Measurements from ENCODE around the gene ZDHHC12.
"Not testable (repeated sequence)": the region's sequence is repeated elsewhere in the genome, so short reads cannot be mapped to it uniquely, and the experiment has no call there.

Gene ZDHHC12

DNA sequence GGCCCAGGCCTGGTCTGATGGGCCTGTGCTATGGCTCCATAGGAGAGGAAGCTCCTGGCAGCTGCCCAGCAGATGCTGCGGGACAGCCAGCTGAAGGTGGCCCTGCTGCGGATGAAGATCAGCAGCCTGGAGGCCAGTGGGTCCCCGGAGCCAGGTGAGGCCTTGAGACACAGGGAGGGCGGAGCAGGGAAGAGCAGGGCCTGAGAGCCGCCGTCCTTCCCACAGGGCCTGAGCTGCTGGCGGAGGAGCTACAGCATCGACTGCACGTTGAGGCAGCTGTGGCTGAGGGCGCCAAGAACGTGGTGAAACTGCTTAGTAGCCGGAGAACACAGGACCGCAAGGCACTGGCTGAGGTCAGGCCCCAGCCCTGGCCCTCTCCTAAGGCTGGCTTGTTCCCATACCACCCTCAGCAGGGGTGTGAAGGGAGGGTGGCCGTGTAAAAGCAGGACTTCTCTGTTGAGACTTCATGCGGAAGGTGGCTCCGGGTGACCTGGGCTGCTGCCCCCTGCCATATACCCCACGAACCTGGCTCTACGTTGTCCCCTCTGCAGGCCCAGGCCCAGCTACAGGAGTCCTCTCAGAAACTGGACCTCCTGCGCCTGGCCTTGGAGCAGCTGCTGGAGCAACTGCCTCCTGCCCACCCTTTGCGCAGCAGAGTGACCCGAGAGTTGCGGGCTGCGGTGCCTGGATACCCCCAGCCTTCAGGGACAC is 17.1 kb downstream of the ZDHHC12 start:
- no peak for DNase-seq

DNA sequence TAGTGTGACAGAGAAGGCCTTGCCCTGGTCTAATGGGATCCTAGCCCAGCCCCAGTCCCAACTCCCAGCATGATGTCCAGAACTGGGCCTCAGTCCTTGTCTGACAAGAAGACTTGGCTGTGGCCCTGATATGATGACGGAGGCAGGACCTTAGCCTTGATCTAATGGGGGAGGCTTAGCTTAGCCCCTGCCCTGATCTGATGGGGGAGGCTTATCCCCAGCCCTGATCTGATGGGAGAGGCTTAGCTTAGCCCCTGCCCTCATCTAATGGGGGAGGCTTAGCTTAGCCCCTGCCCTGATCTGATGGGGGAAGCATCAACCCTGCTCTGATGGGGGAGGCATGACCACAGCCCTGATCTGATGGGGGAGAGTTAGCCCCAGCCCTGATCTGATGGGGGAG is 17.9 kb downstream of the ZDHHC12 start:
- no peak for DNase-seq

DNA sequence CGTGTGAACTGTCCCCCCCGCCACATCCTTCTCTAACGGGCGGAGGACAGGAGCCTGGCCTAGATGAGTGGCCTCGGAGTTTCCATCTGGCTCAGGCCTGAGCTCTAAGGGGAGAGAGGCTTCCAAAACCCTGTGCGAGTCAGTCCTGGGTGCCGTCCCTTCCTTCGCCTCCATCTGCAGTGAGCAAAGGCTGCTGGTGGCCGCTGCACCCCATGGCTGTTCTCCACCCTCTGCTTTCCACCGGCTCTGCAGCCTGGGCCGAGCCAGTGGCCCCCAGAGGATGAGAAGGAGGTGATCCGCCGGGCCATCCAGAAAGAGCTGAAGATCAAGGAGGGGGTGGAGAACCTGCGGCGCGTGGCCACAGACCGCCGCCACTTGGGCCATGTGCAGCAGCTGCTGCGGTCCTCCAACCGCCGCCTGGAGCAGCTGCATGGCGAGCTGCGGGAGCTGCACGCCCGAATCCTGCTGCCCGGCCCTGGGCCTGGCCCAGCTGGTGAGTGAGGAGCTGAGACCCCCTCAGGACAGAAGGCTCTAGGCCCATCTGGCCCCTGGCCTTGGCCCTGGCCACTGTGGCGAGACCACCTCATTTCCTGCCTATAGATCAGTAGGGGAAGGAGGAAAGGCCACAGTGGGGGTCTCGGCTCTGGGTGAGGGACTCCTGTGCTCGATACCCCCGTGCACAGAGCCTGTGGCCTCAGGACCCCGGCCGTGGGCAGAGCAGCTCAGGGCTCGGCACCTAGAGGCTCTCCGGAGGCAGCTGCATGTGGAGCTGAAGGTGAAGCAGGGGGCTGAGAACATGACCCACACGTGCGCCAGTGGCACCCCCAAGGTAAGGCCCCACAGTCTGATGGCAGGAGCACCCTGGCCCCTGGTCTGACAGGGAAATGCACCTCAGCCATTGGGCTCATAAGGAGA is 18.6 kb downstream of the ZDHHC12 start:
- DNase-seq: no peak

DNA sequence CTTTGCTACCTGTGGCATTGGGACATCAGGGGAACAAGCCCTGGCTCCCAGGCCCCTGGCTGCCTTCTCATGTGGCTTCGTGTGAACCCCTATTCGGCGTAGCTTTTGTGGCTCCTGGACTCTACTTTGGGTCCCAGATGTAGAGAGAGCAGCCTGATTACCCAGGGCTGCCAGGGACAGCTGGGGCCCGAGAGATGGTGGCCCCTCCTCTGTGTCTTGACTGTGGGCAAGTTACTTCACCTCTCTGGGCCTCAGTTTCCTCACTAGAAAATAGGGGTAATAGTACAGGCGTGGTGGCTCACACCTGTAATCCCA is 19.6 kb downstream of the ZDHHC12 start:
- DNase-seq: no peak

DNA sequence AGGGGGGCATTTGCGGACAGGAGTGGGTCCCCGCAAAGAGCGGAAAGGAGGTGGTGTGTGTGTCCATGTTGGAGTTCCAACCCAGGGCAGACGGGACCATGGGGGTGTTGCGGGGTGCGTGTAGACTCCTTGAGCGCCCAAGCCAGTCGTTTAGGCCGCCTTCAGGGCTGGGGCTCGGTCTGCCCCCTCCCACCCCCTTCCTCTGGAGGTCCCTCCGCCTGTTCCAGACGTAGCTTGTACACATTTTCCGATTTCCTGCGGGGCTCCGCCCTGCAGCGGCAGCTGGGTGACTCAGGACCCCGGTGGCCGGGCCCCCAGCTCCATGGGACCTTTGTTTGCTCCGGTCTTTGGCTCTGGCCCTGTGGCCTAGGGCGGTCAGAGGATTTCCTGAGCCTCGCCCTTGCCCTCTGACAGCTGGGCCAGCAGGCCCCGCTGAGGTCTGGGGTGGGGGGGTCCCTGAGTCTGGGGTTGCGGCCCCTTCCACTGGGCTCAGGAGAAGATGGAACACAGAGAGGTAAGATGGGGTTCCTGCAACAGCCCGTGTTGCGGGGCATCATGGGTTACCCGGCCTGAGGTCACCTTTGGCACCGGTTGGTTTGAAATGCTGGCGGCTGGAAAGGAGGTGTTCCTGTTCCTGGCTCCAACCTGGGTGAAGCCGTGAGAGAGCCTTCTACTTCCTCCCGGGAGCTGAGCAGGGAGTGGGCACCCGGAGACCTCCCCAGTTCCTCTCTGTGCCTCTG is 20.1 kb downstream of the ZDHHC12 start:
- DNase-seq: no peak

DNA sequence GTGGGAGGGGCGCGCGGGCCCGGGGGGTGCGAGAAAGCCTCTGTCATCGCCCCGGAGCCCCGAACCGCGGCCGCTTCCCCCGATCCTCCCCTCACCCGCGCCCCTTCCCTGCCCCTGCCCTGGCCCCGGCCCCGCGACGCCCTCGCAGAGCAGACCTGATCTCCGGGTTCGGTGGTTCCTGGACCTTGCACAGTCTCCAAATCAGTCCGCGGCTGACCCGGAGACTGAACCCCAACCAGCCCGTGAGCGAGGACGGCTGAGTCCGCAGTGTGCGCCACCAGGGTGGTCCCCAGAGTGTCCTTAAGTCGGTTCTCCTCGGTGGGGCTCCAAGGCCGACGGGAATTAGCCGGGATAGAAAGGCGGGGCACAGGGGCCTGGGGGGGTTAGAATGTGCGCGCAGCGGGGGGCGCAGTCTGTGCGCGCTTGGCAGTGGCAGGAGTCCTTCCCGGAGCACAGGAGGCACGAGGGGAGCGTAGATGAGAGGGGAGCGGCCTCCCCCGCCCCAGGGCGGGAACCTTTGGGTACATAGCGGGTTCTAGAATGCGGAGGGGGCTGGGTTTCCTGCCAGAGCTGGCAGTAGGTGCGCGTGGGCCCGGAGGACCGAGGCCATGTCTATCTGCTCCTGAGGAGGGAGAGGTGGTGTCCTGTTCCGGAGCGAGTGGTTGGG is 20.8 kb downstream of the ZDHHC12 start:
- no peak for DNase-seq

DNA sequence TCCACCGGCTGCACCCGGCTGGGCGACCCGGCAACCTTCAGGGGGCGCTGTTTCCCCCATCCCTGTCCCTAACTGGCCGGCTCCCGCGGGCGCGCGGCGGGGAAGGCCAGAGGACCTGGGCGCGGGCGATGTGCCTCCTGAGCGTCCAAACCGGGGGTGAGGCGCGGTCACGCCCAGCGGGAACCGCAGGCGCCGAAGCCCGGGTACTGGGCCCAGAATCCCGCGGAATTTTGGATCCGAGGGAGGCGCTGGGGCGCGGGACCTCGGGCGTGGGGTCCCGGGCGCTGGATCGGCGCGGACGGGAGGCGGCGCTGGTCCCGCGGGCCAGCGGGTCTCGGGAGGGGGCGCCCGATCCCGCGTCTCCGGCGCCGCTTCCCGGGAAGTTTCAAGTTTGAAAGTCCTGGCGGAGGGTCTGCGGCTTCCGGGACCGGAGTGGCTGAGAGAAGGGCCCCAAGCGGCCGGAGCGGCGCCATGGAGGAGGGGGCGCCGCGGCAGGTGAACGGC is 21.4 kb downstream of the ZDHHC12 start, which contains the start of gene PKN3:
TSS of gene PKN3 (plus strand) at position 59 of the 504 bp plus-strand sequence. CDS start at position 472, 413 bp downstream.
- DNase-seq: peak; percentile 69

DNA sequence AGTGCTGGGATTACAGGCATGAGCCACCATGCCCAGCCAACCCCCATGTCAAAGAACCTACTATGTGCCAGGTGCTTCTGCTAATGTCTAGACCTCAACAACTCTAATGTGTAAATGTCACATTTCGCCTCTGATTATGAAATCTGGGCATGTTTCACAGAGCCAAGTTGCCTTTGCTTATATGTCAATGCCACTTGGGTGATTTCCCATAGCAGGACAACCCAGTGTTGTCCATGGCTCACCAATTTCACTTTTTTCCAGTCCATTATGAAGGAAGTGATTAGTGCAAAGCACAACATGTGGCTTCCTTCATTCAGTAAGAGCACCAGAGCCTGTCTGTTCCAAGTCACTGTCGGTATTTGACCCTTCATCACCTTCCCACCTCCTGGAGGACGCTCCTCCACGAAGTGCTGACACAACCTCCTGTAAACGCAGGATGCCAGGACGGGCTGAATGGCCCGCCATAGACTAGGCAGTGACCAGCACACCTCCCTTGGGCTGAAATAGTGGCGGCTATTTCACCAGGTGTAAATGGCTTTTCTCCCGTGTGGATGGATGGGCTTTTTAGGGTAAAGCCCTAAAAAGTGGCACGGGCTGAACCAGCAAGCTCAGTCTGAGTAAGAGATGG is 22.6 kb downstream of the ZDHHC12 start:
- DNase-seq: no peak

DNA sequence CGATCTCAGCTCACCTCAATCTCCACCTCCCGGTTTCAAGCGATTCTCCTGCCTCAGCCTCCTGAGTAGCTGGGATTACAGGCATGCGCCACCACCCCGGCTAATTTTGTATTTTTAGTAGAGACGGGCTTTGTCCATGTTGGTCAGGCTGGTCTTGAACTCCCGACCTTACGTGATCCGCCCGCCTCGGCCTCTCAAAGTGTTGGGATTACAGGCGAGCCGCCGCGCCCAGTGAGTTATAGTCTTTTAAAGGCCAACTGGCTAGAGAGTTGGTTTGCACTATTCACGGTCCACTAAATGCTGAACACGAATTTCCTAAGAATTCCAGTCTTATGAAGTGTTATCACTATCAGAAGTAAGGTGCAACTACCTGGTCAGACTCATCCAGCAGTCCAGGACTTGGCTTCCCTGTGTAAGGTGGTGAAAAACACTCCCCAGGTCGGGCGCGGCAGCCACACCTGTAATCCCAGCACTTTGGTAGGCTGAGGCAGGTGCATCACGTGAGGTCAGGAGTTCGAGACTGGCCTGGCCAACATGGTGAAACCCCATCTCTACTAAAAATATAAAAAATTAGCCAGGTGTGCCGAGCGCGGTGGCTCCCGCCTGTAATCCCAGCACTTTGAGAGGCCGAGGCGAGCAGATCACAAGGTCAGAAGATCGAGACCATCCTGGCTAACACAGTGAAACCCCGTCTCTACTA is 24.7 kb downstream of the ZDHHC12 start:
- DNase-seq: not testable (repeated sequence)

DNA sequence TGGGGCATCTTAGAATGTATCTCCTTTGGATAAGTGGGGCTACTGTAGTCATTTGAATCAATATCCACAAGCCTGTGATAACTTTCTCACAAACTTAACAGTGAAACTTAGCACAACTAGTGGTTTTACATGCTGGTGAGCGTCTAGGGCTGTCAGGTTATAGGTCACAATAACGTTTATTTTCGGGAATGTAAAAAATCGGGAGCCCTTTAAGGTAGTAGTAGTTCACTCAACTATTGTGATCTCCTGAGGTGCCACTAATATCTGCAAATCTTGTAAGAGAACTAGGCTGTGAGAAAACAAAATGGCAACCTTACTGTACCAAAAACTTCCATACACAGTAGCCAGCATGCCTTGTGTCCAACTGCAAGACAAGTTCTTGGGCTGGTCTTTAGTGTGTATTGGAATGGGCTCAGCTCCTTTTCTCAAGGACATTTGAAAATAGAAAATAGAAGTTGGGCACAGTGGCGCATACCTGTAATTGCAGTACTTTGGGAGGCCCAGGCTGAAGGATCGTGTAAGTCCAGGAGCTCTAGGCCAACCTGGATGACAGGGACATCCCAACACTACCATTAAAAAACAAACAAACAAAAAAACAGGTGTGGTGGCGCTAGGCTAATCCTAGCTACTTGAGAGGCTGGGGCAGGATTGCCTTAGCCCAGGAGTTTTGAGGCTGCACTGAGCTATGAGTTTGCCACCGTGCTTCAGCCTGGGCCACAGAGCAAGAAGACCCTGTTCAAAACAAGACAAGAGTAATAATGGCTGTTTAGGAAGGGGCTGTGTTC is 26.8 kb downstream of the ZDHHC12 start:
- no peak for DNase-seq

DNA sequence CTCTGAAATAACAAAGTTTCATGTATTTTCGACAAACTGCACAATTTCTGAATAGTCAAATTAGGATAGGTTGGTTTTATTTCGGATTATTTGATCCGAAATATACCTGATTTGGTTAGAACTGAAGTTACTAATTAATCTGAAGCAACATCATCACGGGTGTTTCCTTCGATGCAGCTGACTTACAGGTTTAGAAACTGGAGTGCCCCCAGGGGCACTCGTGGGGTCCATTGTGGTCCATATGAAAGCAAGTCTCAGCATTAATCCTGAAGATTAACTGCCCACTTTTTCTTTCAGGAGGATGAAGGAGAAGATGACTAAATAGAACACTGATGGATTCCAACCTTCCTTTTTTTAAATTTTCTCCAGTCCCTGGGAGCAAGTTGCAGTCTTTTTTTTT is 29.6 kb downstream of the ZDHHC12 start:
- no peak for DNase-seq

DNA sequence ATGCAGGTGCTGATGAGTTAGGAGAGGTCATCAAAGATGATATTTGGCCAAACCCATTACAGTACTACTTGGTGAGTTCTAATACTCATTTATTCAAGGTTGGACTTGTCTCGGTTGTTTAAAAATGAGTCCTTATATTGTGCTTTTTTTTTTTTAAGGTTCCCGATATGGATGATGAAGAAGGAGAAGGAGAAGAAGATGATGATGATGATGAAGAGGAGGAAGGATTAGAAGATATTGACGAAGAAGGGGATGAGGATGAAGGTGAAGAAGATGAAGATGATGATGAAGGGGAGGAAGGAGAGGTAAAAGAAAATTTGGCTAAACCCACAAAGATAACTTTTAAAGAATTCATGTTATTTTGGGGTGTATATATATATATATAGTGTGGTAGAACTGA is 30.2 kb downstream of the ZDHHC12 start:
- not testable (repeated sequence) for DNase-seq

DNA sequence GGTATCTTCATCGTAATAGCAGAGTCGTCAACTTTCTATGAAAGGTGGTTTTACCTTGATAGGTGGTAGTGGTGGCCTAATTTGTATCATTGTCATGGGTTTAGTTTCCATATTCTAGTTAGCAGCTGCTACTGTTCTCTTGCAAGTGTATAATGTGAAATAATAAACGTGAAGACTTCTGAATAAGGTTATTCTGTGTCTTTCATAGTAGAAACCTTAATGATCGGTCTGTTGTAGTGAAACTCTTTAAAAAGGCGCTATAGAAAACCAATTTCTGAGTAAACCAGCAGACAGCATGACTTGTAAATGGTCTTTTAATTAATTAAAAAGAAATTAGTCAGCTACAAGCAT is 33.3 kb downstream of the ZDHHC12 start:
- DNase-seq: no peak

DNA sequence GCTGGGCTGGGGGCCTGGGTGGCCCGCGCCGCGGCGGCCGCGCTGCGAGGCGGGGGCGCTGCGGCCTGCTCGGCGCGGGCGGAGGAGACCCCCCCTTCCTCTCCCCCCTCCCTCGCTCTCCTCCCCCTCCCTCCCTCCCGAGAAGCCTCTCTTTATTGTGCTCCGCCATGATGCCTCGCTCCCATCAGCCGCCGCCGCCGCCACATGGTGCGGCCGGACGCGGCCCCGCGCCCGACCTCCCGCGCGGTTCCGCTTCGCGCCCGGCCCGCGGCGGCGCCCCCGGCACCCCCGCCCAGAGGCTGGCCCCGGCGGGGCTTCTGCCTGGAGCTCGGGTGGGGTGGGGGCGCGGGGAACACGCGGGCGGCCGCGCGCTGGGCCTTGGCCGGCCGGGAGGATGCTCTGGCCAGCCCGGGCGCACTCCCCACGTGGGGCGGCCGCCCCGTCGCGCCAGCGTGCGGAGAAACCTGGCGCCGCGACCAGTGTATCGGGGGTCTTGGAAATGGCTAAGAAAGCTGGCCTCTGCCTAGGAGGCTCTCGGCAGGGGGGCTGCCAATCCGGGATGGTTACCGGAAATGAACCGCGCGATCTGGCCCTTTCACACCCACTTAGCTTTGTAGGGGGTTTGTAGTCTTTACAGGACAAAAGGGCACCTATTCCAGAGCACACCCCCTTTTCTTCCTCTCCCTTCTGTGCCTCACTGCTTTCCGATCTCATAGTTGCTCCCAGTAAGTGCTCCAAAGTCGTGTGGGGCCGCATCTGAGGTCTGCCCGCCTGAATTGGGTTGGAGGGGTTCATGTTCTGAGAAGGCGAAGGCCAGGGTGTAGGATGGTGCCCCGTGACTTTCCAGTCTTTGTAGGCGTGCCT is 33.9 kb downstream of the ZDHHC12 start:
- DNase-seq: no peak

DNA sequence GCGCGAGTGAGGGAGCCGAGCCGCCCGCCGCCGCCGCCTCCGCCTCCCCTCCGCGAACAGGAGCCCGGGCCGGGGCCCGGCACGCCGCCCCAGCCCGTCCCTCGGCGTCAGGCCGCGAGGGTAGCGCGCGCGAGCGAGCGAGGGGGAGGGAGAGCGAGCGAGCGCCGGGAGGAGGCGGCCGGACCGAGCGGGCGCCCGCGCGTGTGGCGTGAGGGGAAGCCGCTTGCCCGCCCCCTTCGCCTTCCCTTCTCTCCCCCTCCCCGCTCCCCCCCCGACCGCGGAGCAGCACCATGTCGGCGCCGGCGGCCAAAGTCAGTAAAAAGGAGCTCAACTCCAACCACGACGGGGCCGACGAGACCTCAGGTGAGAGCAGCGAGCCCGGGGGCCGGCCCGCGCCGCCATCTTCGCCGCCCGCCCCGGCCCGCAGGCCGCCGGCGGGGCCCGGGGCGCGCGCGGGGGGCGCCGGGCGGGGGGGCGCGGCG is 34.6 kb downstream of the ZDHHC12 start:
- DNase-seq: no peak

DNA sequence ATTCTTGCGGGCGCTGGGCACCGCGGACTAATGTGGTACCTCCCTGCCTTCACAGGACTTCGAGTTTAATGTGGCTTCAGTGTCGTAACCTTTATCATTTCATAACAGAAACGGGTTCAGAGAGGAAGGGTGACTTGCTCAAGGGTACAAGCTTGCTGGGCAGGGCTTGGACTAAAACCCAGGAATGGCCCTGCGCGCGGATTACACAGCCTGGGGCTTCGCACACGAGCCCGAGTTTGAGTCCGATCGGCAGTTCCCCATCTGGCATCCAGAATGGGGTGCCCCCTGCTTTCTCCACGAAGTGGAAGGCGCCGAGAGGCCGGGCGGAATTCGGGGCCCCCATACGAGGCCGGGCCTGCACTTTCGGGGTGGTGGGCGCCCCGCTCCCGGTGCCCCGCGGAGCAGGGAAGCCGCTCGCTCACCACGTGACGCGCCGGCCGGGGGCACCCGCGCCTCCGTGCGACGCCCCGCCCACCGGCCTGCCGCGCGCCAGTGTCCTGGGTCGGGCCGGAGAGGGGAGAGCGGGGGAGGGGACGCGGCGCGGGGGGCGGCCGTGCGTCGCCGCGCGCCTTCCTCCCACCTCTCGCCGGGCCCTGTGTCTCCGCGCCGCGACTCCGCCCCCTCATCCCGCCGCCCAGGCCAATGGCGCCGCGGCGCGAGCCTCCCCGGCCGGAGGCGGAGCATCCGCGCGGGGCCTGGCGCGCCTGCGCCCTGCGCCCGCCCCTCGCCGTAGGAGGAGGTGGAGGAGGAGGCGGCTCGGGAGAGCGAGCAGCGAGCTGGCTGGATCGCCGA is 35.2 kb downstream of the ZDHHC12 start, which contains the start of gene SET:
TSS of gene SET (plus strand) at position 722 of the 792 bp plus-strand sequence. CDS start 361 bp downstream, outside the sequence.
- DNase-seq: peak; percentile 92

DNA sequence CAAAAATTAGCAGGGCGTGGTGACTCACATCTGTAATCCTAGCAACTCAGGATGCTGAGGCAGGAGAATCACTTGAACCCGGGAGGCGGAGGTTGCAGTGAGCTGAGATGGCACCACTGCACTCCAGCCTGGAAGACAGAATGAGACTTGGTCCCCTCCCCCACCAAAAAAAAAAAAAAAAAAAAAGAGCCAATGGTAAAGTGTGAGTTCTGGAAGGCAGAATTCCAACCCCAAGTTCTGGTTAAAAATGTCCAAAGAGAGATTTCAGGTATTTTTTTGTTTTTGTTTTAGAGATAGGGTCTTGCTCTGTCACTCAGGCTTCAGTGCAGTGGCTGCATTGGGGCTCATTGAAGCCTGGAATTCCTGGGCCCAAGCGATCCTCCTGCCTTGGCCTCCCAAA is 36.5 kb downstream of the ZDHHC12 start:
- DNase-seq: no peak

DNA sequence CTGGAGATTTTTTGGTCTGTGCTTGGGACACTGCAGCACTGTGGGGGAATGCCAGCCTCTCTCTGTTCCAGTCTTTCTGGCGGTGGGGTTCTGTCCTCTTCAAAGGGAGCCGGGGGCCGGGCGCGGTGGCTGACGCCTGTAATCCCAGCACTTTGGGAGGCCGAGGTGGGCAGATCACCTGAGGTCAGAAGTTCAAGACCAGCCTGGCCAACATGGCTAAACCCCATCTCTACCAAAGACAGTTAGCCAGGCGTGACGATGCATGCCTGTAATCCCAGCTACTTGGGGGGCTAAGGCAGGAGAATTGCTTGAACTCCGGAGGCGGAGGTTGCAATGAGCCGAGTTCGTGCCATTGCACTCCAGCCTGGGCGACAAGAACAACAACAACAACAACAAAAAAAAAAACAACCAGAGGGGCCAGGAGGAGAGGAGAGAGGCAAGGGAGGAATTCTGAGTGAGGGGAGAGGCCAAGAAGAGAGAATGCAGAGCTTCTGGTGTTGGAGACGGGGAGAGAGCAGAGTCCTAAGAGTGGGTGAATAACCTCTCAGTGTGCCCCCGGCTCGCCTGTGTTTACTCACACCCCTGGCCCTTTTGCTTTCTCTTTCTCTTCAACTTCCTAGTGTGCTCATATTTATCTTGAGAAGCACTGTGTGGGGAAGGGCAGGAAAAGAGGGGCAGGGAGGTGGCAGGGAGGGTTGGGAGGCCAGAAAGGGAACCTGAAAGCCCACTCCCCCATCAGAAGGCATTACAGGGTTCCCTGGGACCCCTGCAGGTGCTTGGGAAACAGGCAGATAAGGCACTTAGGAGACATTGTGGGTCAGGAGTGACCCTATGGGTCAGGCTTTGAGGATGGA is 38.1 kb downstream of the ZDHHC12 start:
- no peak for DNase-seq

Data from NCI-H510A (cell line).